ENCODE data around the gene ESPNL.

The ESPNL gene

DNA sequence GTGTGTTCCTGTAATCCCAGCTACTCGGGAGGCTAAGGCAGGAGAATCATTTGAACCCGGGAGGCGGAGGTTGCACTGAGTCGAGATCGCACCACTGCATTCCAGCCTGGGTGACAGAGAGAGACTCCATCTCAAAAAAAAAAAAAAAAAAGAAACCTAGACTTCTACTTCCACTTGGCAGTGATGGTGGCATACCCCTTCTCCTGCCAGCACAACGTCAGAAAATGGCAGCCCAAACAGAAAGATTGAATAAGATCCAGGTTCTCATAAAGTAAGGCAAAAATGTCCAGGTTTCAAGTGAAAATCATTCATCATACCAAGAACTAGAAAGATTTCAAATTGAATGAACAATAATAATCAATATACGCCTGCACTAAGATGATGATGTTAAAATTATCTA lies 15.4 kb upstream of the ESPNL start:
- H3K4me3 ChIP-seq (ENCODE audit: control insufficient read depth, low read depth, low read length) = no peak overlapping the region
- TF ChIP-seq, protein P1, sequence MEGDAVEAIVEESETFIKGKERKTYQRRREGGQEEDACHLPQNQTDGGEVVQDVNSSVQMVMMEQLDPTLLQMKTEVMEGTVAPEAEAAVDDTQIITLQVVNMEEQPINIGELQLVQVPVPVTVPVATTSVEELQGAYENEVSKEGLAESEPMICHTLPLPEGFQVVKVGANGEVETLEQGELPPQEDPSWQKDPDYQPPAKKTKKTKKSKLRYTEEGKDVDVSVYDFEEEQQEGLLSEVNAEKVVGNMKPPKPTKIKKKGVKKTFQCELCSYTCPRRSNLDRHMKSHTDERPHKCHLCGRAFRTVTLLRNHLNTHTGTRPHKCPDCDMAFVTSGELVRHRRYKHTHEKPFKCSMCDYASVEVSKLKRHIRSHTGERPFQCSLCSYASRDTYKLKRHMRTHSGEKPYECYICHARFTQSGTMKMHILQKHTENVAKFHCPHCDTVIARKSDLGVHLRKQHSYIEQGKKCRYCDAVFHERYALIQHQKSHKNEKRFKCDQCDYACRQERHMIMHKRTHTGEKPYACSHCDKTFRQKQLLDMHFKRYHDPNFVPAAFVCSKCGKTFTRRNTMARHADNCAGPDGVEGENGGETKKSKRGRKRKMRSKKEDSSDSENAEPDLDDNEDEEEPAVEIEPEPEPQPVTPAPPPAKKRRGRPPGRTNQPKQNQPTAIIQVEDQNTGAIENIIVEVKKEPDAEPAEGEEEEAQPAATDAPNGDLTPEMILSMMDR (conservative IDR thresholded peaks at IDR 0.05; ENCODE audit: control insufficient read depth, insufficient read depth, low read depth, low read length) = no peak
- no peak for DNase-seq (ENCODE audit: low read depth)

DNA sequence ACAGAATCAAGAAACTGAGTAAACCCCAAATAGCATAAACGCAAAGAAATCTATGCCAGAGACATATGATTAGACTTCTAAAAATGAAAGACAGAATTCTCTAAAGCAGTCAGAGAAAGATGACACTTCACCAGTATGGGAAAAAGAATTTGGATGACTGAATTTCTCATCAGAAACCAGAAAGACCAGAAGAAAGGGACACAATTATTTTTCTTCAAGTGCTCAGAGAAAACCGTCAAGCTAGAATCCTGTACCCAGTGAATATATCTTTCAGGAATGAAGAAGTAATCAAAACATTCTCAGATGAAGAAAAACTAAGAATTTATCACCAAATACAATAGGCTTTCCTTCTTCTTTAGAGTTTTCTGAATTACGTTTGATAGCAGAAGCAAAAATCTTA lies 14.2 kb upstream of the ESPNL start:
- DNase-seq (ENCODE audit: low read depth) = no peak
- TF ChIP-seq, protein P1 (conservative IDR thresholded peaks at IDR 0.05; ENCODE audit: control insufficient read depth, insufficient read depth, low read depth, low read length) = no peak

DNA sequence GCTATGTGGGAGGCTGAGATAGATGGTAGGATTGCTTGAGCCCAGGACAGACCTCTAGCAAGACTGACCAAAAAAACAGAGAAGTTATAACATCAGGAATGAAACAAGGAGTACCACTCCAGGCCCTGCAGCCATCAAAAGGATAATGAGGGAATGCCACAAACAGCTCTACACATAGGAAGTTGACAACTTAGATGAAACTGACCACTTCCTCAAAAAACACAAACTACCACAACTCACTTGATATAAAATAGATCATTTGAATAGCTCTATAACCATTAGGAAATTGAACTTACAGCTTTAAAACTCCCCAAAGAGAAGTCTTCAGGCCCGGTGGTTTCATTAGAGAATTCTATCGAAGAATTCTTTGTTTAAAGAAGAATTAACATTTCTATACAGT lies 12.9 kb upstream of the ESPNL start:
- TF ChIP-seq, protein P1 (conservative IDR thresholded peaks at IDR 0.05; ENCODE audit: control insufficient read depth, insufficient read depth, low read depth, low read length) = no peak
- DNase-seq (ENCODE audit: low read depth) = no peak
- no peak overlapping the region for H3K4me3 ChIP-seq (ENCODE audit: control insufficient read depth, low read depth, low read length)

More for the DNA sequence above, 14.2 kb upstream of the ESPNL start:
- H3K4me3 ChIP-seq (ENCODE audit: control insufficient read depth, low read depth, low read length) = no peak overlapping the region

DNA sequence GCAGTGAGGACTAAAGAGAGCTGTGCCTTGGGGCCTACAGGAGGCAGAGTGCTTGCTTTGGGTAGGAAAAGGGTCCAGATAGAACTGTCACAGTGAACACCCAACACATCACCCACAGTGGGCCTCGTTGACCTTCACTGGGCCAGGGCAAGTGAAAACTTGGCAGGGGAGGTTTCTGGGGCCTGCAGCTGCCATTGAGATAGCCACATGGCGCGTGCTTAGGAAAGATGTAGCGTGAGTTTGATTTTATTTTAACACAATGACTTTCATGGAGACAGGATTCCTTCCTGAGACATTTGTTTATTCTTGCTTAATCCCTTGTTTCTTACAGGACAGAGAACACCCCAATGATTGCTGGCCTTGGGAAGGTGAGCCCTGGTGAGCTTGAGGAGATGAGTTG lies 9.3 kb upstream of the ESPNL start:
- TF ChIP-seq, protein P1 (conservative IDR thresholded peaks at IDR 0.05; ENCODE audit: control insufficient read depth, insufficient read depth, low read depth, low read length) = no peak
- no peak overlapping the region for H3K4me3 ChIP-seq (ENCODE audit: control insufficient read depth, low read depth, low read length)
- DNase-seq (ENCODE audit: low read depth) = no peak

DNA sequence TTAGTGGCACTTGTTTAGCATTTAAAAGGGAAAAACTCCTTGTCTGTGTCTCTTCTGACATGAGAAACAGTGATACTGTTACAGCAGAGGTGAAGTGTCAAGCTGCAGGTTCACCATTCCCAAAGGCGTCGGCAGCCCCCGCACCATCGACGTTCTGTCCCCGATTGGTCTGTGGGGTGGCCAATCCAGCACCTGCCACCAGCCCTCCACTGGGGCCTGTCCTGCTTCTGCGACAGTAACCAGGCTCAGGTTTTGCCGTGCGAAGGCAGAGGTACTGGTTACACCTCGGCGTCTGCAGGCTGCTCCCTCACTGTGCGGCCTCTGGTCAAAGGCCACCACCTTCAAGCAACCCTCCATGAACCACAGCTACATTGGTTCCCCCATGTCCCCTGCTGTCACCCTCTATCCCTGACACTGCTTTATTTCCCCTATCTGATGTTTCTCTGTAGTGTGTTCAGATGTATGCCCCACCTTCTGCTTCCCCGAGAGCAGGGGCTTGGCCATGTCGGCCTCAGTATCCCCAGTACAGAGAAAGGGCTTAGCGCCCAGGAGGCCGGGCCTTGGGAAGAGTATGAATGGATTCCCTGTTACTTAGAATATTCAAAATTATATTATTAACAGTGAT lies 8.6 kb upstream of the ESPNL start:
- TF ChIP-seq, protein P1 (conservative IDR thresholded peaks at IDR 0.05; ENCODE audit: control insufficient read depth, insufficient read depth, low read depth, low read length) = no peak
- DNase-seq (ENCODE audit: low read depth) = no peak
- no peak overlapping the region for H3K4me3 ChIP-seq (ENCODE audit: control insufficient read depth, low read depth, low read length)

DNA sequence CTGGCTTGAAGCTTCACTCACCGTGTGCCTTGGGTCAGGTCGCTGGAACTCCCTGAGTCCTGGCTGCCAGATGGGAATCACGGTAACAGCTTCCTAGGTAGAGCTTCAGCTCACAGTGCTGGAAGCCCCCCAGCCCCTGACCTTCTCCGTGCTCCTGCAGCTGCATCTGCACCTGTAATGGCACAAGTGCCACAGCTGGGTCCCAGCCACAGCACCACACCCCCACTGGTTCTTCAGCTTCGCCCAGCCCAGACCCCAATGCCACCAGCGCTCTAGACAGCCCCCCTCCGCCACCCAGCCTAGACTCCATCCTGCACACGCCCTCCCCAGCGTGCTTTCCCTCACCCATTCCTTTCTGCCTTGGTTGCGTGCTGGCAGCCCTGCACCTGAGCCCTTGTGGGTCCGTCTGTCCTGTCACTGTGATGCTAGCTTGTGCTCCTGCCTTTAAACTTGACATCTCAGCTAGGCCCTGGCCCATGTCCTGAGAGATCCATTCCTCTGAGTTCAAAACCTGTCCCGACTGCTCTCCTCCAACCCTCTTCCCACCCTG lies 7.6 kb upstream of the ESPNL start:
- H3K4me3 ChIP-seq (ENCODE audit: control insufficient read depth, low read depth, low read length) = no peak overlapping the region
- DNase-seq (ENCODE audit: low read depth) = no peak
- TF ChIP-seq, protein P1 (conservative IDR thresholded peaks at IDR 0.05; ENCODE audit: control insufficient read depth, insufficient read depth, low read depth, low read length) = no peak

All from fibroblast of mammary gland (primary cell).